ENCODE results near the gene C1QTNF3.

- TF ChIP-seq CTCF (conservative IDR thresholded peaks at IDR 0.05) (no peak), ZFX (IDR thresholded peaks at IDR 0.05) (no peak)
Observed at GRCh38 chr5:34043099-34043876, at the start of gene C1QTNF3.

Measured in C4-2B (cell line).